Measurements from ENCODE around the gene ESRRA. TPM values are rescaled to one million over a fixed set of nuclear protein-coding genes. Genes with fewer than 3 reads are reported as not detected.
"Not testable (repeated sequence)": the region's sequence is repeated elsewhere in the genome, so short reads cannot be mapped to it uniquely, and the experiment has no call there.

The ESRRA gene
- total RNA-seq, 6 experiments from 2014 or later, result 18.9 to 25.0 (median 21.7) TPM

- Mint-ChIP-seq H3K9me3 (no peaks in the 10 kb centered on the region), H3K27me3 (ENCODE audit: insufficient read depth) (peaks cover 15% of the 10 kb centered on the region), H3K4me1 (ENCODE audit: low read depth) (peaks cover 26% of the 10 kb centered on the region), H3K36me3 (ENCODE audit: low read depth) (no peaks in the 10 kb centered on the region), H3K27ac (peak overlapping the region; percentile 94), H3K4me3 (peak overlapping the region; percentile 96)
- TF ChIP-seq, protein P1, sequence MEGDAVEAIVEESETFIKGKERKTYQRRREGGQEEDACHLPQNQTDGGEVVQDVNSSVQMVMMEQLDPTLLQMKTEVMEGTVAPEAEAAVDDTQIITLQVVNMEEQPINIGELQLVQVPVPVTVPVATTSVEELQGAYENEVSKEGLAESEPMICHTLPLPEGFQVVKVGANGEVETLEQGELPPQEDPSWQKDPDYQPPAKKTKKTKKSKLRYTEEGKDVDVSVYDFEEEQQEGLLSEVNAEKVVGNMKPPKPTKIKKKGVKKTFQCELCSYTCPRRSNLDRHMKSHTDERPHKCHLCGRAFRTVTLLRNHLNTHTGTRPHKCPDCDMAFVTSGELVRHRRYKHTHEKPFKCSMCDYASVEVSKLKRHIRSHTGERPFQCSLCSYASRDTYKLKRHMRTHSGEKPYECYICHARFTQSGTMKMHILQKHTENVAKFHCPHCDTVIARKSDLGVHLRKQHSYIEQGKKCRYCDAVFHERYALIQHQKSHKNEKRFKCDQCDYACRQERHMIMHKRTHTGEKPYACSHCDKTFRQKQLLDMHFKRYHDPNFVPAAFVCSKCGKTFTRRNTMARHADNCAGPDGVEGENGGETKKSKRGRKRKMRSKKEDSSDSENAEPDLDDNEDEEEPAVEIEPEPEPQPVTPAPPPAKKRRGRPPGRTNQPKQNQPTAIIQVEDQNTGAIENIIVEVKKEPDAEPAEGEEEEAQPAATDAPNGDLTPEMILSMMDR (IDR thresholded peaks at IDR 0.05), result peak; percentile 95
- DNase-seq, result peak; percentile 82
These were observed 830 bp upstream of the ESRRA start for GRCh38 chr11:64304316-64305072.

DNA sequence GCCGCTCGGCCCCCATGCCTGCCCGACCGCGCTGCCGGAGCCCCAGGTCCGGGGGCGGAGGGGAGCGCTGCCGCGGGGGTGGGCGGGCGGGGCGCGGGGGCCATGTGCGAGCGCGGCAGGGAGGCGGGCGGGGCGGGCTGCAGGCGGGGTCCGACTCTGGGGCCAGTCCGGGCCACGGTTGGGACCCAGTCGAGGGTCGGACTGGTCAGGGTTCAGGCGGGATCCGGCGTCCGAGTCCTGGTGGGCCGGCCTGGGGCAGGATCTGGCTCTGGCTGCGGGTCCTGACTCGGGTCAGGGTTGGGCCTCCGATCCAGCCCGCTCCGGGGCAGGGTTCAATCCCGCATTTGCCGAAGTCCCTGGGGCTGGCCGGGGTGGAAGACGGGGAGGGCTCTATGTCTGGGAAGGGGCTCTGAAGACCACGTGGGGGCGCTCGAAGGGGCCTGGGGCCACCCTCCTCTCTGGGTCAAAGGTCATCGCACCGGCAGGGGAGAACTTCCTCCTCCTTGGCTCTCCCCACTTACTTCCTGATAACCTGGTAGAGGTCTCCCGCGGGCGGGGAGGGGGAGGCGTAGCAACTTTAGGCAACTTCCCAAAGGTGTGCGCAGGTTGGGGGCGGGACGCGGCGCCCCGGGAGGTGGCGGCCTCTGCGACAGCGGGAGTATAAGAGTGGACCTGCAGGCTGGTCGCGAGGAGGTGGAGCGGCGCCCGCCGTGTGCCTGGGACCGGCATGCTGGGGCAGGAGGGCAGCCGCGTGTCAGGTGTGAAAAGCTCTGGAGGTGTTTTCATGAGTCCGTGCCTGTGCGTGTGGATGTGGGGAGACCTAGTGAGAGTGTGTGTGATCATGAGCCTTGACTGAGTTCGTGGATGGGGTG, 603 bp downstream of the ESRRA start:
- Mint-ChIP-seq H3K4me1 (ENCODE audit: low read depth) (peaks cover 19% of the 10 kb centered on the region), H3K9me3 (no peaks in the 10 kb centered on the region), H3K36me3 (ENCODE audit: low read depth) (no peaks in the 10 kb centered on the region), H3K27me3 (ENCODE audit: insufficient read depth) (peaks cover 5% of the 10 kb centered on the region), H3K4me3 (peak overlapping the region; percentile 89), H3K27ac (peak overlapping the region; percentile 61)
- TF ChIP-seq, protein P1 (IDR thresholded peaks at IDR 0.05), result peak; percentile 63
- no peak for DNase-seq

- Mint-ChIP-seq H3K9me3 (no peaks in the 10 kb centered on the region), H3K36me3 (ENCODE audit: low read depth) (no peaks in the 10 kb centered on the region), H3K4me3 (peak overlapping the region; percentile 89), H3K4me1 (ENCODE audit: low read depth) (peaks cover 18% of the 10 kb centered on the region), H3K27me3 (ENCODE audit: insufficient read depth) (peaks cover 4% of the 10 kb centered on the region; the same call in 1 of the 2 replicates), H3K27ac (peak overlapping the region; percentile 61)
- DNase-seq, result no peak
- TF ChIP-seq, protein P1 (IDR thresholded peaks at IDR 0.05), result no peak
These were observed 1.2 kb downstream of the ESRRA start for GRCh38 chr11:64306563-64306875.

GRCh38 chr11:64306876-64307622, 1.7 kb downstream of the ESRRA start:
- Mint-ChIP-seq H3K27ac (peak overlapping the region; percentile 61; the same call in 1 of the 2 replicates), H3K4me1 (ENCODE audit: low read depth) (peaks cover 18% of the 10 kb centered on the region), H3K27me3 (ENCODE audit: insufficient read depth) (peaks cover 4% of the 10 kb centered on the region; the same call in 1 of the 2 replicates), H3K9me3 (no peaks in the 10 kb centered on the region), H3K4me3 (peak overlapping the region; percentile 89), H3K36me3 (ENCODE audit: low read depth) (no peaks in the 10 kb centered on the region)
- no peak for DNase-seq
- TF ChIP-seq, protein P1 (IDR thresholded peaks at IDR 0.05), result no peak

DNA sequence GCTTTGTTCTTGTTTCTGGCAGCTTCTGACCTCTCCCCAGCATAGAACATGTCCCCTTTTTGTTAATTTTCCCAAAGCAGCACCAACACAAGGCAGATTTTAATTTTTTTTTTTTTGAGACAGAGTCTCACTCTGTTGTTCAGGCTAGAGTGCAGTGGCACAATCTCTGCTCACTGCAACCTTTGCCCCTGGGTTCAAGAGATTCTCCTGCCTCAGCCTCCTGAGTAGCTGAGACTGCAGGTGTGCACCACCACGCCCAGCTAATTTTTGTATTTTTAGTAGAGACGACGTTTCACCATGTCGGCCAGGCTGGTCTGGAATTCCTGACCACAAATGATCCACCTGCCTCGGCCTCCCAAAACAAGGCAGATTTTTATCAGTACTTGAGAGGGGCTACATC, 2.5 kb downstream of the ESRRA start:
- DNase-seq; H3K27ac Mint-ChIP-seq; H3K36me3 Mint-ChIP-seq (ENCODE audit: low read depth); H3K9me3 Mint-ChIP-seq; H3K4me3 Mint-ChIP-seq; H3K27me3 Mint-ChIP-seq (ENCODE audit: insufficient read depth): not testable (repeated sequence)
- peaks cover 18% of the 10 kb centered on the region for H3K4me1 Mint-ChIP-seq (ENCODE audit: low read depth)
